HG02885 (cell line): ENCODE measurements around the gene BDH2.

Source experiments
- ATAC-seq: cut with Tn5 transposase; IDR thresholded peaks from one replicate; pipeline ENCODE4 v1.9.1; 2021; ENCODE audit warnings: mild to moderate bottlenecking; ENCODE audit not compliant: unreplicated experiment, poor library complexity

The BDH2 gene

GRCh38 chr4:103032574-103032973, 67.1 kb downstream of the BDH2 start:
- peak; percentile 75 for ATAC-seq

- no peak for ATAC-seq
Observed at GRCh38 chr4:103030791-103031190, 68.8 kb downstream of the BDH2 start.

GRCh38 chr4:103029300-103029699, 70.3 kb downstream of the BDH2 start:
- ATAC-seq: no peak
